GM12878 (cell line): Measurements from ENCODE around the gene TRIM69. TPM values are rescaled to one million over a fixed set of nuclear protein-coding genes. Genes with fewer than 3 reads are reported as not detected.
"Not testable (repeated sequence)": the region's sequence is repeated elsewhere in the genome, so short reads cannot be mapped to it uniquely, and the experiment has no call there.

Source experiments
- ATAC-seq: fragments of 200-7000 bp; cut with Tn5 transposase; 3 replicates; pipeline ENCODE4 v1.9.1; 2020; ENCODE audit warnings: mild to moderate bottlenecking, moderate library complexity
- BruUV-seq: library from RNA; stranded (reverse); fragments of 400-500 nt; replicated peaks from 2 replicates; lab custom pipeline; 2021; lab: Mats Ljungman, UMichigan
- CTCF ChIA-PET: fragments of 300-600 bp; sonication (Branson Sonifier 250); formaldehyde crosslinking; extraction: SDS; loops from one replicate; lab custom pipeline; 2021; ENCODE audit warnings: inconsistent platforms; lab: Yijun Ruan, JAX
- POLR2A ChIA-PET: fragments of 350-600 bp; formaldehyde crosslinking; extraction: SDS; loops from one replicate; lab custom pipeline; 2021; ENCODE audit warnings: inconsistent platforms; lab: Charles Lee
- RAD21 ChIA-PET: fragments of 300-600 bp; sonication (Branson Sonifier 250); formaldehyde crosslinking; loops from one replicate; lab custom pipeline; 2023; ENCODE audit warnings: antibody characterized with exemption; ENCODE audit not compliant: unreplicated experiment; lab: Charles Lee
- SMC1A ChIA-PET: fragments of 300-600 bp; sonication (Branson Sonifier 250); formaldehyde crosslinking; loops from one replicate; lab custom pipeline; 2023; ENCODE audit not compliant: unreplicated experiment, uncharacterized antibody; lab: Charles Lee
- DNase-seq: peaks from one replicate; pipeline ENCODE4 v3.0.0-alpha.2; 2011; ENCODE audit warnings: low read depth, low spot score
- FAIRE-seq: peaks from 3 replicates; lab custom pipeline; 2011; peaks lifted over from hg19 to GRCh38; lab: Jason Lieb, UNC
- H2AFZ ChIP-seq: 2 replicates; pipeline ENCODE4 v1.6.0; 2011; ENCODE audit warnings: low read depth, low read length, control low read depth; ENCODE audit not compliant: control insufficient read depth
- H3K27ac ChIP-seq: 2 replicates; pipeline ENCODE4 v1.5.1; 2011; ENCODE audit warnings: control low read depth; ENCODE audit not compliant: control insufficient read depth, insufficient read depth
- H3K27me3 ChIP-seq, 2 experiments: replicated peaks in 1 of 2; 2 replicates each; pipeline versions ENCODE4 v1.6.0 to v1.6.1; 2011; ENCODE audit warnings: low read length in 1 of 2; ENCODE audit not compliant: control insufficient read depth in 2 of 2, insufficient read depth in 2 of 2
- H3K36me3 ChIP-seq, 2 experiments: 2 replicates each; pipeline ENCODE4 v1.5.1; 2011; ENCODE audit warnings: low read length in 1 of 2; ENCODE audit not compliant: control insufficient read depth in 2 of 2, insufficient read depth in 2 of 2
- H3K4me1 ChIP-seq: 2 replicates; pipeline ENCODE4 v1.6.1; 2011; ENCODE audit warnings: mild to moderate bottlenecking, low read length, moderate library complexity, mixed read lengths; ENCODE audit not compliant: control insufficient read depth, insufficient read depth
- H3K4me2 ChIP-seq: 2 replicates; pipeline ENCODE4 v1.6.0; 2011; ENCODE audit warnings: control low read depth; ENCODE audit not compliant: control insufficient read depth, insufficient read depth
- H3K4me3 ChIP-seq: fragments of 200-600 bp; sonication (generic); 2 replicates; pipeline ENCODE4 v1.5.1; 2016
- H3K79me2 ChIP-seq: 2 replicates; pipeline ENCODE4 v1.6.0; 2011; ENCODE audit warnings: low read length; ENCODE audit not compliant: control insufficient read depth, insufficient read depth
- H3K9ac ChIP-seq: 2 replicates; pipeline ENCODE4 v1.8.0; 2011; ENCODE audit warnings: low read length, control low read depth, mixed read lengths; ENCODE audit not compliant: control insufficient read depth, insufficient read depth
- H3K9me3 ChIP-seq: replicated peaks from 3 replicates; pipeline ENCODE4 v1.5.1; 2011; ENCODE audit warnings: mild to moderate bottlenecking, low read length; ENCODE audit not compliant: control insufficient read depth, insufficient read depth
- H4K20me1 ChIP-seq: 2 replicates; pipeline ENCODE4 v1.6.0; 2011; ENCODE audit not compliant: control insufficient read depth, insufficient read depth
- BRCA1 ChIP-seq: IDR thresholded peaks from 2 replicates; pipeline ENCODE4 v1.6.1; 2011; ENCODE audit warnings: low read depth, low read length, improper control_type of control experiment
- CBX5 ChIP-seq: sonication (generic); IDR thresholded peaks from 2 replicates; pipeline ENCODE4 v1.6.1; 2016; ENCODE audit warnings: low read depth, moderate library complexity, mild to moderate bottlenecking, inconsistent platforms
- WGBS: methylation state at CpG from one replicate; pipeline ENCODE4 v1.1.6; 2016; ENCODE audit warnings: low lambda C conversion rate; ENCODE audit not compliant: insufficient replicate concordance, insufficient coverage; ENCODE audit errors: missing lambda C conversion rate; 5-methylcytosine and 5-hydroxymethylcytosine counted together
- in situ Hi-C: fragments of 300-500 bp; cut with MboI; formaldehyde crosslinking; loops from 9 replicates; pipeline ENCODE4 v1.14.3; 2018; ENCODE audit warnings: mixed read lengths
- intact Hi-C: fragments of 100-400 bp; cut with micrococcal nuclease; formaldehyde crosslinking; loops from one replicate; pipeline ENCODE4 v1.14.2; 2022; ENCODE audit not compliant: unreplicated experiment
- polyA plus RNA-seq, 11 experiments: library from polyadenylated mRNA; depleted of rRNA in 4 of 11; unstranded in 6 of 11; stranded (reverse) in 5 of 11; fragments of >200 nt; fragmentation: Nextera tagmentation in 4 of 11; fragmentation: Illumina TruSeq in 1 of 11; extraction: Ambion mirVana in 4 of 11; extraction: Trizol in 1 of 11; gene quantifications; 1 replicate in 1 of 11; 2 replicates in 10 of 11; pipeline versions ENCODE4 v1.2.1 to v1.2.3, GENCODE V29; 2011 to 2016; ENCODE audit warnings: inconsistent platforms in 2 of 11, missing spikeins in 2 of 11, low read depth in 1 of 11
- total RNA-seq, 4 experiments: library from RNA; depleted of rRNA in 3 of 4; stranded (reverse); fragments of >200 nt in 3 of 4; fragmentation: Illumina TruSeq in 1 of 4; extraction: Trizol in 1 of 4; gene quantifications; 2 replicates each; pipeline versions ENCODE4 v1.2.1 to v1.2.3, GENCODE V29; 2013 to 2021

The TRIM69 gene
- total and polyA plus RNA-seq, 10 of the 15 experiments (the other 5 are each of a cell fraction or from before 2014, with no cell fraction given), result 11.2 to 52.7 (median 37.8) TPM

DNA sequence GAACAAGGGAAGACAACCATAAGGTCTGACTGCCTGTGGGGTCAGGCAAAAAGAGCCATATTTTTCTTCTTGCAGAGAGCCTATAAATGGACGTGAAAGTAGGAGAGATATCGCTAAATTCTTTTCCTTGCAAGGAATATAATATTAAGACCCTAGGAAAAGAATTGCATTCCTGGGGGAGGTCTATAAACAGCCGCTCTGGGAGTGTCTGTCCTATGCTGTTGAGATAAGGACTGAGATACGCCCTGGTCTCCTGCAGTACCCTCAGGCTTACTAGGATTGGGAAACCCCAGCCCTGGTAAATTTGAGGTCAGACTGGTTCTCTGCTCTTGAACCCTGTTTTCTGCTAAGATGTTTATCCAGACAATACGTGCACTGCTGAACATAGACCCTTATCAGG lies 34.4 kb downstream of the TRIM69 start:
- H3K9ac ChIP-seq, H3K79me2 ChIP-seq, H3K9me3 ChIP-seq, H3K36me3 ChIP-seq, CTCF ChIA-PET, H2AFZ ChIP-seq, POLR2A ChIA-PET, H3K27ac ChIP-seq, H4K20me1 ChIP-seq, H3K4me2 ChIP-seq, ATAC-seq, RAD21 ChIA-PET, SMC1A ChIA-PET, FAIRE-seq, H3K4me1 ChIP-seq, intact Hi-C loops, in situ Hi-C loops, H3K4me3 ChIP-seq, DNase-seq, BruUV-seq, H3K27me3 ChIP-seq: not testable (repeated sequence)
- TF ChIP-seq CBX5, result peak; percentile 82
- 75% methylated on average over 5 of the region's 5 CpGs for WGBS

DNA sequence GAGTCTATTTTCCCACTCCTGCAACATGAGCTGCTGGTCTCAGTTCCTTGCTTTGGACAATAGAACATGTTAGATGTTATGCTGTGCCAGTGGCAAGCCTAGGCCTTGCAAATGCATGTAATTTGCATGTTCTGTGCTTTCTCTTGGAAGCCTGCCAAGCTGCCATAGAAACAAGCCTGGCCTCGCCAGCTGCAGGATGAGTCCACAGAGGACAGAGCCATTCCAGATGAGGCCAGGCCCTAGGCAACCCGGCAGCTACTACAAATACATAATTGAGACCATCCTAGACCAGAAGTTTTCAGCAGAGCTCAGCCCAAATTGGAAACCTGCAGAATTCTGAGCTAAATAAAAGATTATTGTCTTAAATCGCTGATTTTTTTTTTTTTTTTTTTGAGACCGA lies 39.6 kb downstream of the TRIM69 start:
- RAD21 ChIA-PET, result interaction anchor here (0.6 kb wide), 1 partner anchor 144 kb away, joined by 3 read pairs; no protein-coding TSS in a partner anchor
- no peak for TF ChIP-seq BRCA1
- TF ChIP-seq, all 136 proteins: peak for 0
- Histone ChIP-seq H4K20me1 (no peaks in the 10 kb centered on the region), H3K9me3 (no peaks in the 10 kb centered on the region; the same call in 2 of the 3 replicates), H3K27me3 (no peaks in the 10 kb centered on the region), H3K79me2 (no peaks in the 10 kb centered on the region), H2AFZ (no peak overlapping the region), H3K4me3 (no peak overlapping the region), H3K4me2 (no peak overlapping the region), H3K36me3 (no peaks in the 10 kb centered on the region), H3K27ac (no peak overlapping the region), H3K4me1 (no peaks in the 10 kb centered on the region), H3K9ac (no peak overlapping the region)
- ChIA-PET POLR2A (no interaction called here), CTCF (interaction anchor here (0.6 to 1.7 kb wide), 2 partner anchors 9 to 37 kb away, joined by 4 read pairs; no protein-coding TSS in a partner anchor), SMC1A (interaction anchor here (1.1 kb wide), 1 partner anchor 15 kb away, joined by 5 read pairs; no protein-coding TSS in a partner anchor)
- no peak for ATAC-seq
- in situ Hi-C loops, result no loop called here
- WGBS, result 80% methylated on average over 3 of the region's 4 CpGs
- BruUV-seq, result no TSS peak
- FAIRE-seq, result peak; percentile 47
- no peak for DNase-seq
- intact Hi-C loops, result no loop called here
